Measurements from ENCODE around the gene UNC93B1.

The UNC93B1 gene

DNA sequence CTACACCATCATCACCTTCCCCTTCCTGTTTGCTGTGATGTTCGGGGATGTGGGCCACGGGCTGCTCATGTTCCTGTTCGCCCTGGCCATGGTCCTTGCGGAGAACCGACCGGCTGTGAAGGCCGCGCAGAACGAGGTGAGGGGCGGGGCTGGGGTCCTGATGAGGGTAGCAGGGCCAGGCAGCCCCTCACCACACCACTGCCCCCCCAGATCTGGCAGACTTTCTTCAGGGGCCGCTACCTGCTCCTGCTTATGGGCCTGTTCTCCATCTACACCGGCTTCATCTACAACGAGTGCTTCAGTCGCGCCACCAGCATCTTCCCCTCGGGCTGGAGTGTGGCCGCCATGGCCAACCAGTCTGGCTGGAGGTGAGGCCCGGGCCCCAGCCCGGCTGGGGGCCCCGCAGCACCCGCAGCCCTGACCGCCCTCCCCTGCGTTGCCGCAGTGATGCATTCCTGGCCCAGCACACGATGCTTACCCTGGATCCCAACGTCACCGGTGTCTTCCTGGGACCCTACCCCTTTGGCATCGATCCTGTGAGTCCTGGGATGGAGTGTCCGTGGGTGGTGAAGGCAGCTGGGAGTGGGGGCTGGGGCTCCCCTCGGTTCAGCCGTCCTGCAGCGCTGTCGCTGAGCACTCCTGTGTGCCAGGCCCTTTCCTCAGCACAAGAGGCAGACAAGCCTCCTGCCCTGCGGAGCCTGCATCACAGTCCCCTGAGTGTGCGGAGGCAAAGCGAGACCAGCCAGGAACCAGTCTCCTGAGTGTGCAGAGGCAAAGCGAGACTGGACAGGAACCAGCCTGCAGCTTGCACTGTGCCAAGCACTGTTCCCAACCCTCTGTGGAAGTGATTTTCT lies 43.8 kb upstream of the UNC93B1 start:
- no peaks in the 10 kb centered on the region for H3K4me1 ChIP-seq (ENCODE audit: control insufficient read depth, insufficient read depth, low read length)
- H3K36me3 ChIP-seq (ENCODE audit: control insufficient read depth, insufficient read depth, low read length) = no peaks in the 10 kb centered on the region
- H3K27ac ChIP-seq (ENCODE audit: insufficient read depth, low read depth, low read length, poor library complexity, severe bottlenecking) = no peak overlapping the region
- 94 to 95% methylated on average over 37 of the region's 37 CpGs for WGBS, 2 experiments
- no peaks in the 10 kb centered on the region for H3K27me3 ChIP-seq (ENCODE audit: control insufficient read depth, insufficient read depth, low read length, poor library complexity, severe bottlenecking)
- no peak overlapping the region for H3K4me3 ChIP-seq (ENCODE audit: insufficient read depth, low read depth, low read length)
- no peaks in the 10 kb centered on the region for H3K9me3 ChIP-seq (ENCODE audit: control insufficient read depth, low read length)

- Histone ChIP-seq H3K9me3 (ENCODE audit: control insufficient read depth, low read length) (no peaks in the 10 kb centered on the region), H3K4me3 (ENCODE audit: insufficient read depth, low read depth, low read length) (no peak overlapping the region), H3K4me1 (ENCODE audit: control insufficient read depth, insufficient read depth, low read length) (peaks cover 5% of the 10 kb centered on the region), H3K36me3 (ENCODE audit: control insufficient read depth, insufficient read depth, low read length) (no peaks in the 10 kb centered on the region), H3K27me3 (ENCODE audit: control insufficient read depth, insufficient read depth, low read length, poor library complexity, severe bottlenecking) (no peaks in the 10 kb centered on the region), H3K27ac (ENCODE audit: insufficient read depth, low read depth, low read length, poor library complexity, severe bottlenecking) (no peak overlapping the region)
- 96 to 97% methylated on average over 18 of the region's 18 CpGs for WGBS, 2 experiments
Measured at GRCh38 chr11:68044898-68045351, 41.0 kb upstream of the UNC93B1 start.

DNA sequence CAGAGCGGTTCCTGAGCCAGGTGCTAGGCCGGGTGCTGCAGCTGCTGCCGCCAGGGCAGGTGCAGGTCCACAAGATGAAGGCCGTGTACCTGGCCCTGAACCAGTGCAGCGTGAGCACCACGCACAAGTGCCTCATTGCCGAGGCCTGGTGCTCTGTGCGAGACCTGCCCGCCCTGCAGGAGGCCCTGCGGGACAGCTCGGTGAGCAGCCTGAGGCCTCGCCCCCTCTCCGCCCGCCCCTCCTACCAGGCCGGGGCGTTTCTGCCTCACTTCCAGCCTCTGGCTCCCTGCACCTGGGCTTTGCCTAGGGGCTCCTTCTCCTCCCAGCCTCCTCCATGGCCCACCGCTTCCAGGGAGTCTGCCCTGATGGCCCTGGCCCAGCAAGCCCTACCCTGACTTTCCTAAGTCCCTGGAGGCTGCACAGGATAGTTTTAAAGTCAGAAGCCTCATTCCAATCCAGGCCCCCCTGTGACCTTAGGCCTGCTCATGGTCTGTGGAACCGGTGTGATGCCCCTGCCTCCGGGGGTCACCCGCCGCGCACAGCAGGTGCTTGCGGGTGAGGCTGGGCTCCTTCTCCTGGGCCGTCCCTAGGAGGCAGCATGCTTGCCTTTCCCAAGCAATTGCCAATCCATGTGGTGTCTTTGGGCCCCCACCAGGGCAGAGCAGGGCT lies 40.4 kb upstream of the UNC93B1 start:
- no peak overlapping the region for H3K4me3 ChIP-seq (ENCODE audit: insufficient read depth, low read depth, low read length)
- no peaks in the 10 kb centered on the region for H3K9me3 ChIP-seq (ENCODE audit: control insufficient read depth, low read length)
- H3K27me3 ChIP-seq (ENCODE audit: control insufficient read depth, insufficient read depth, low read length, poor library complexity, severe bottlenecking) = no peaks in the 10 kb centered on the region
- no peaks in the 10 kb centered on the region for H3K36me3 ChIP-seq (ENCODE audit: control insufficient read depth, insufficient read depth, low read length)
- WGBS, 2 experiments = 85 to 89% methylated on average over 24 of the region's 24 CpGs
- no peak overlapping the region for H3K27ac ChIP-seq (ENCODE audit: insufficient read depth, low read depth, low read length, poor library complexity, severe bottlenecking)
- H3K4me1 ChIP-seq (ENCODE audit: control insufficient read depth, insufficient read depth, low read length) = peaks cover 10% of the 10 kb centered on the region

DNA sequence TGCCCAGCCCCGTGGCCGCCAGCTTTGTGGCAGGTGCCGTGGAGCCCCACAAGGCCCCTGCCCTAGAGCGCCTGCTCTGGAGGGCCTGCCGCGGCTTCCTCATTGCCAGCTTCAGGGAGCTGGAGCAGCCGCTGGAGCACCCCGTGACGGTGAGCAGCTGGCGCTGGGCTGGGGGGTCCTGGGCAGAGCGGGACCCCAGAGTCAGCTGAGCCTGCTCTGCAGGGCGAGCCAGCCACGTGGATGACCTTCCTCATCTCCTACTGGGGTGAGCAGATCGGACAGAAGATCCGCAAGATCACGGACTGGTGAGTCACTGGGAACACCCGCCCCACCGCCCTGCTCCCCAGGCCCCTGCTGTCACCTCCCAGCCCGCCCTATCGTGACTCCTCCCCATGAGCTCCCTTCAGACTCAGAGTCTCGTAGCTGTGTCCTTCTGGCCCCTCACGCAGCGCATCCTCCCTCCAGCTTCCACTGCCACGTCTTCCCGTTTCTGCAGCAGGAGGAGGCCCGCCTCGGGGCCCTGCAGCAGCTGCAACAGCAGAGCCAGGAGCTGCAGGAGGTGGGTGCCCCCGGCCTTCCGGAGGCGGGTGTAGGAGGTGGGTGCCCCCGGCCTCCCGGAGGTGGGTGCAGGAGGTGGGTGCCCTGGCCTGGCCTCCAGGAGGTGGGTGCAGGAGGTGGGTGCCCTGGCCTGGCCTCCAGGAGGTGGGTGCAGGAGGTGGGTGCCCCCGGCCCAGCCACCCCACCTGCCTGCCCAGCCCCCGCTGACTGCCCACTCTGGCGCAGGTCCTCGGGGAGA lies 39.6 kb upstream of the UNC93B1 start:
- H3K4me3 ChIP-seq (ENCODE audit: insufficient read depth, low read depth, low read length) = no peak overlapping the region
- peaks cover 14% of the 10 kb centered on the region for H3K4me1 ChIP-seq (ENCODE audit: control insufficient read depth, insufficient read depth, low read length)
- H3K9me3 ChIP-seq (ENCODE audit: control insufficient read depth, low read length) = no peaks in the 10 kb centered on the region
- H3K36me3 ChIP-seq (ENCODE audit: control insufficient read depth, insufficient read depth, low read length) = no peaks in the 10 kb centered on the region
- H3K27ac ChIP-seq (ENCODE audit: insufficient read depth, low read depth, low read length, poor library complexity, severe bottlenecking) = no peak overlapping the region
- no peaks in the 10 kb centered on the region for H3K27me3 ChIP-seq (ENCODE audit: control insufficient read depth, insufficient read depth, low read length, poor library complexity, severe bottlenecking)
- WGBS, 2 experiments = 90 to 92% methylated on average over 36 of the region's 36 CpGs

- H3K27ac ChIP-seq (ENCODE audit: insufficient read depth, low read depth, low read length, poor library complexity, severe bottlenecking) = no peak overlapping the region
Measured at GRCh38 chr11:68043029-68043348, 39.1 kb upstream of the UNC93B1 start.

GRCh38 chr11:68042219-68043028 lies 38.5 kb upstream of the UNC93B1 start:
- Histone ChIP-seq H3K9me3 (ENCODE audit: control insufficient read depth, low read length) (no peaks in the 10 kb centered on the region), H3K4me3 (ENCODE audit: insufficient read depth, low read depth, low read length) (no peak overlapping the region), H3K27ac (ENCODE audit: insufficient read depth, low read depth, low read length, poor library complexity, severe bottlenecking) (no peak overlapping the region), H3K36me3 (ENCODE audit: control insufficient read depth, insufficient read depth, low read length) (no peaks in the 10 kb centered on the region), H3K4me1 (ENCODE audit: control insufficient read depth, insufficient read depth, low read length) (peaks cover 19% of the 10 kb centered on the region), H3K27me3 (ENCODE audit: control insufficient read depth, insufficient read depth, low read length, poor library complexity, severe bottlenecking) (no peaks in the 10 kb centered on the region)
- WGBS, 2 experiments = 93 to 94% methylated on average over 27 of the region's 27 CpGs

More at GRCh38 chr11:68043029-68043348, 39.1 kb upstream of the UNC93B1 start:
- H3K27me3 ChIP-seq (ENCODE audit: control insufficient read depth, insufficient read depth, low read length, poor library complexity, severe bottlenecking) = no peaks in the 10 kb centered on the region
- peaks cover 19% of the 10 kb centered on the region for H3K4me1 ChIP-seq (ENCODE audit: control insufficient read depth, insufficient read depth, low read length)
- no peaks in the 10 kb centered on the region for H3K9me3 ChIP-seq (ENCODE audit: control insufficient read depth, low read length)
- H3K36me3 ChIP-seq (ENCODE audit: control insufficient read depth, insufficient read depth, low read length) = no peaks in the 10 kb centered on the region
- WGBS, 2 experiments = 87 to 88% methylated on average over 8 of the region's 8 CpGs
- no peak overlapping the region for H3K4me3 ChIP-seq (ENCODE audit: insufficient read depth, low read depth, low read length)

GRCh38 chr11:68041617-68042218 lies 37.8 kb upstream of the UNC93B1 start:
- H3K4me3 ChIP-seq (ENCODE audit: insufficient read depth, low read depth, low read length) = no peak overlapping the region
- 91 to 93% methylated on average over 12 of the region's 12 CpGs for WGBS, 2 experiments
- peaks cover 19% of the 10 kb centered on the region for H3K4me1 ChIP-seq (ENCODE audit: control insufficient read depth, insufficient read depth, low read length)
- H3K27me3 ChIP-seq (ENCODE audit: control insufficient read depth, insufficient read depth, low read length, poor library complexity, severe bottlenecking) = no peaks in the 10 kb centered on the region
- no peaks in the 10 kb centered on the region for H3K36me3 ChIP-seq (ENCODE audit: control insufficient read depth, insufficient read depth, low read length)
- no peaks in the 10 kb centered on the region for H3K9me3 ChIP-seq (ENCODE audit: control insufficient read depth, low read length)
- no peak overlapping the region for H3K27ac ChIP-seq (ENCODE audit: insufficient read depth, low read depth, low read length, poor library complexity, severe bottlenecking)

DNA sequence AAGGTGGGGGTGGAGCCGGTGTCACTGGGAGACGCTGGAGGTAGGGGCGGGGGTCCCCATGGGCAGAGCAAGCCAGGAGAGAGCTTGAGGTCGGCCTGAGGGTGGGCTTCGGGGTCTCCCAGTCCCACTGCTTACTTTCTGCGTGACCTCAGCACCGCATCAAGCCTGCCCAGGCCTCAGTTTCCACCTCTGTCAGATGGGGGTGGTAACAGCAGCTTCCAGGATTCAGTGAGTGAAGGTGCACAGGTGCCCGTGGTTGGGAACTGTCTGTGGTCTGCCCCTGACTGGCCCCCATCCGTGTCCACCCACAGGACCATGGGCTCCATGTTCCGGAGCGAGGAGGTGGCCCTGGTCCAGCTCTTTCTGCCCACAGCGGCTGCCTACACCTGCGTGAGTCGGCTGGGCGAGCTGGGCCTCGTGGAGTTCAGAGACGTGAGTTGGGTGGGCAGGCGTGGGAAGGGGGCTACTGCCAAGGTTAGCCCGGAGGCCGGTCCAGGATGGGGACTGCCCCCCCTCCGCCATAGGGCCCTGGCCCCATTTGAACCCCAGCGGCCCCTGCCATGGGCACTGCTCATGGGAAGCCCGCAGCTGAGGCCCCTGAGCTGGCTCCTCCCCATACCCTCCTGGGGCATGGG lies 37.2 kb upstream of the UNC93B1 start:
- Histone ChIP-seq H3K27ac (ENCODE audit: insufficient read depth, low read depth, low read length, poor library complexity, severe bottlenecking) (no peak overlapping the region), H3K4me1 (ENCODE audit: control insufficient read depth, insufficient read depth, low read length) (peaks cover 19% of the 10 kb centered on the region), H3K4me3 (ENCODE audit: insufficient read depth, low read depth, low read length) (no peak overlapping the region), H3K27me3 (ENCODE audit: control insufficient read depth, insufficient read depth, low read length, poor library complexity, severe bottlenecking) (no peaks in the 10 kb centered on the region), H3K36me3 (ENCODE audit: control insufficient read depth, insufficient read depth, low read length) (no peaks in the 10 kb centered on the region), H3K9me3 (ENCODE audit: control insufficient read depth, low read length) (no peaks in the 10 kb centered on the region)
- 92% methylated on average over 23 of the region's 23 CpGs for WGBS, 2 experiments
